OCI-LY7 (cell line): ENCODE data around the gene RIPOR1.

Source experiments
- CTCF ChIP-seq: fragments of 200-600 bp; sonication (generic); conservative IDR thresholded peaks from 2 replicates; pipeline ENCODE4 v1.5.1; 2014; ENCODE audit warnings: mild to moderate bottlenecking, antibody characterized with exemption, low read length, moderate library complexity, mixed read lengths
- EZH2phosphoT487 ChIP-seq: fragments of 200-600 bp; sonication (generic); IDR thresholded peaks from 2 replicates; pipeline ENCODE4 v1.6.1; 2018; ENCODE audit warnings: low read depth, borderline replicate concordance, mild to moderate bottlenecking, mixed run types, antibody characterized with exemption, low read length, moderate library complexity, mixed read lengths

- TF ChIP-seq CTCF = no peak
- no peak for TF ChIP-seq EZH2phosphoT487
Observed at GRCh38 chr16:67593288-67593687, 64.7 kb downstream of the RIPOR1 start.
